GM10847 (cell line): ENCODE measurements around the gene BCL11B.

Source experiments
- POLR2A ChIP-seq: IDR thresholded peaks from 2 replicates; pipeline ENCODE4 v1.6.1; 2011; ENCODE audit not compliant: insufficient read length; ENCODE audit errors: extremely low read depth

Gene BCL11B

DNA sequence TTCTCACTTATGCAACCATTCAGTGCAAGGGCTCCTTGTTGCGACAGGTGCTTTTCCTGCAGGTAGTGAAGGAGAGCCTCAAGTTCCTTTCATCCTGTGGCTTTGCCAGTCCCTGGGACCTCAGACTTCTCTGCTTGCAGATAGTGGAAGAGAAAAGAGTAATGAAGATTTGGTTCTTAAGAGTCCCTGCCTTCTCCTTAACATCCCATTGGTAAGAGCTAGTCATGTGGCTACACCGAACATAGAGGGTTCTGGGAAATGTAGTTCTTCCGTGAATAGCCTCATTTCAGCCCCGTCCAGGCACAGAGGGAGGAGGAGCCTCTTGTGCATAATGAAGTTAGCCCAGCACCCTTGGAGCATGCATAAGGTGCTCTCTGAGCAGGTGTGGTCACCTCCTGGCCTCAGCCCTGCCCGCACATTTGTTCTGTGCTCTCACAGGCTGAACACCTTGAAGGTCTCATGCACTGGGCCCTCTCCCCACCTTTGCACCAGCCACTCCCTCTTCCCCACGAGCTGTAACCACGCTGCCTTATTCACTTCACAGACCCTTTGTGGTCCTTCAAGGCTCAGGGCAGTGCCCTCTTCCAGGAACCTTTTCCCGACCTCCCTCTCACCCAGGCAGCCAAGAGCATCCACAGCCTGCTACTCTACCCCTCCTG is 134.0 kb downstream of the BCL11B start:
- TF ChIP-seq POLR2A: no peak

- no peak for TF ChIP-seq POLR2A
Observed at GRCh38 chr14:99137001-99137700, 134.8 kb downstream of the BCL11B start.

DNA sequence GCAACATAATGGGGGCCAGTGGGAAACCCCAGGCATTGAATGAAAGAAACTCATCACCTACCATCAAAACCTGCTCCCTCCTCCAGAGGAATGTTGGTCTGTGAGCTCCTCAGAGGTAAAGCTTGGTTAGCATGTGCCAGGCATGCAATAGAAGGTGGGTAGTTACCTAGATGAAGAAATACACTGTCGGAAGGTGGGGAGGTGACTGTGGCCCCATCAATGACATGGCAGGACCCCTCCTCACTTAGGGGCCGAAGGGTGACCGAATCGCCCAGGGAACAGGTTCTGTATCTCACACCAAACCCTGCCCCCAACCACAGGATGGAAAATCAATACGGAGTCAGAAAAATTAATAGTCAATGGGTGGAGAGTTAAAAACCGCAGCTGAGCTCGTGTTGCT is 135.6 kb downstream of the BCL11B start:
- TF ChIP-seq POLR2A: no peak

GRCh38 chr14:99136047-99136400 is 136.0 kb downstream of the BCL11B start:
- no peak for TF ChIP-seq POLR2A

DNA sequence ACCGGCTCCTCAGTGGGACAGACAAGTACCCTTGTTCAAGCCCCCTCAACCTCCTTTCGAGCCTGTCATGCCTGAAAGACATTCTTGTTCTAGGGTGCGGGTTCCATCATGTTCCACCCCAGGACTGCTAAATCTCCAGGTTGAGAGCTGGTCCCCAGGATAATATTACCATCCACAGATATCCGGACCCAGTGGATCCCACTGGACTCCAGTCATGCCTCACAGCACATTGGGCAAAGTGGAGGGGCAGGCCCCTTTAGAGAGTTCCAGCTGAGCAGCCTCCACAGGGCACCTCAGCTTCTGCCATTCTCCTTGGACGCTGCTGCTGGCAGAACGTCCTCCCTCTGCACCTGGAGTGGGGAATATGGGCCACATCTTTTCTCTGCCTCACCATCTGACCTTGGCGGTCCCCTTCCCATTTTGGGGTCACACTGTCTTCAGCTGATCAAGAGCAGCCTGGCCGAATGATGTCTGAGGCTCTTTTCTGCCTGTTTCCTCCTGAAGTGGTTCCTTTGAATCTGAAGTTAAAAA is 137.4 kb downstream of the BCL11B start:
- no peak for TF ChIP-seq POLR2A

- TF ChIP-seq POLR2A: no peak
Observed at GRCh38 chr14:99133636-99134515, 138.1 kb downstream of the BCL11B start.

DNA sequence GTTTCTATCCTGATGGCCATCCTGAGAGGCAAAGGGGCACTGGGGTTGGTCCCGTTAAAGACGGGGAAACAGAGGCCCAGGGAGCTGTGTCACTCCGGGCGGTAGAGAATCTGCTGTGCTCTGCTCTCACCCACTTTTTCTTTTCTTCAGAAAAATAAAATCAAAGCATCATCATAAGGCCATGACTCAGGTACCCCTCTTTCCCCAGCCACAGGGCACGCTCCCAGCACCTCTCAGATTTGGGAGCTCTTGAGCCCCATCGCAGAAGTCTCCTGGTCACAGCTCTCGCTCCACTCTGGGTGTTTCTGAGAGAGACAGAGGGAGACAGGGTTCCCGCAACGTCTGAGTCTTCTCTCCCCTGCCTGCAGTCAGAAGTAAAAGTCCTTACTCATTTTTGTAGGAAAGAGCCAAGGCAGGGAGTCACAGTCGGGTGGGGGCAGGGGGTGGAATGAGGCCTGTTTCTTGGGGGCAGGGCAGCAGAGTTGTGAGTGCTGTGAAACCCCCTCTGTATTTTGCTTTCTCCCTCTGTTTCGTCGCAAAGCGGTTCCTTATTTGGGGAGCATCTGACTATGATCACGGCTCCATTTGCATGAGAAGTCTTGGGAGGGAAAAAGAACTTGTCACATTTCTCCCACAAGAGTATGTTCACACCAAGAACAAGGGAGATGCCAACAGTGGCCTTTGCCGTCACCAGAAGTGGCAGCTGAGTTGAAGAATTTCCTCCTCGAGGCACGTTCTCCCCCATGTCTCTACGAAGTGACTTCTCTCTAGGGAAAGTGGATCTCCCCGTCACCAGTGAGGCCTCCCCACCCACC is 139.0 kb downstream of the BCL11B start:
- no peak for TF ChIP-seq POLR2A

- no peak for TF ChIP-seq POLR2A
Observed at GRCh38 chr14:99131632-99132271, 140.2 kb downstream of the BCL11B start.

DNA sequence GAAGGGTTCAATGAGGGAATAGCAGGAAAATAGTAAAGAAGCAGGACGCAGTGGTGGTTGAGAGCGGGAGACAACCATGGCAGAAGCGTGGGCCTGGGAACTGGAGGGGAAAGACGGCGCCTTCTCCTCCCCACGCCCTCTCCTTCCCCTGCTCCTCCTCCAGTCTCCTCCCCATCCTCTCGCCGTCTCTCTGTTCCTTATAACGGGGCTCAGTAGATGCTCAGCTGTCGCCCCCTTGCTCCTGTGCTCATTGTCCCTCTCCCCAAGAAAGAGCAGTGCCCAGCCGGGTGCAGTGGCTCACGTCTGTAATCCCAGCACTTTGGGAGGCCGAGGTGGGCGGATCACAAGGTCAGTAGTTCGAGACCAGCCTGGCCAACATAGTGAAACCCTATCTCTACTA is 142.0 kb downstream of the BCL11B start:
- TF ChIP-seq POLR2A: no peak

GRCh38 chr14:99129211-99129696 is 142.7 kb downstream of the BCL11B start:
- no peak for TF ChIP-seq POLR2A

DNA sequence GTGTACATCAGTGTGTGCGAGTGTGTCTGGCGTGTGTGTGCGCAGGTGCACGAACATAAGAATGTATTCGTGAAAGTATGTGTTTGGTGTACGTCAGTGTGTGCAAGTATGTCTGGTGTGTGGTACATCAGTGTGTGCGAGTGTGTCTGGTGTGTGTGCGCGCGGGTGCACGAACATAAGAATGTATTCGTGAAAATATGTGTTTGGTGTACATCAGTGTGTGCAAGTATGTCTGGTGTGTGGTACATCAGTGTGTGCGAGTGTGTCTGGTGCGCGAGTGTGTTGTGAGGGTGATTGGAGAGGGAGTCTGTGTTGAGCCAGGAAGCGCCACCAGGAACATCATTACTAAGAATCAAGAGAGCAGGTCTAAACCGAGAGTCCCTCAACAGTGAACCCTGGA is 143.8 kb downstream of the BCL11B start:
- TF ChIP-seq POLR2A: no peak

- no peak for TF ChIP-seq POLR2A
Observed at GRCh38 chr14:99127651-99128167, 144.3 kb downstream of the BCL11B start.

GRCh38 chr14:99125616-99126431 is 146.2 kb downstream of the BCL11B start:
- no peak for TF ChIP-seq POLR2A

- TF ChIP-seq POLR2A: no peak
Observed at GRCh38 chr14:99125113-99125512, 146.9 kb downstream of the BCL11B start.
